Caco-2 (cell line): ENCODE measurements around the gene LRRC4C. TPM values are rescaled to one million over a fixed set of nuclear protein-coding genes. Genes with fewer than 3 reads are reported as not detected.

Experiments used
- BruUV-seq: library from RNA; stranded (reverse); fragments of 400-500 nt; replicated peaks from 2 replicates; lab custom pipeline; 2021; lab: Mats Ljungman, UMichigan
- CTCF ChIA-PET: fragments of 300-600 bp; sonication (Branson Sonifier 250); formaldehyde crosslinking; loops from one replicate; lab custom pipeline; 2022; ENCODE audit warnings: antibody characterized with exemption; lab: Charles Lee
- POLR2A ChIA-PET: fragments of 300-600 bp; sonication (Branson Sonifier 250); formaldehyde crosslinking; loops from one replicate; lab custom pipeline; 2022; ENCODE audit warnings: antibody characterized with exemption; lab: Charles Lee
- DNase-seq, 2 experiments: peaks; one replicate each; pipeline versions ENCODE4 v3.0.0 to v3.0.0-alpha.2; 2020 to 2022
- H3K27me3 ChIP-seq: replicated peaks from 2 replicates; pipeline ENCODE4 v1.6.0; 2011; ENCODE audit warnings: low read length; ENCODE audit not compliant: control insufficient read depth, insufficient read depth
- H3K36me3 ChIP-seq: 2 replicates; pipeline ENCODE4 v1.5.1; 2011; ENCODE audit warnings: low read length; ENCODE audit not compliant: control insufficient read depth, insufficient read depth
- H3K4me1 ChIP-seq: fragments of 250-450 bp; sonication (Bioruptor Pico); 2 replicates; pipeline ENCODE4 v1.5.1; 2020; ENCODE audit warnings: mild to moderate bottlenecking
- H3K4me3 ChIP-seq: 2 replicates; pipeline ENCODE4 v1.5.1; 2011; ENCODE audit warnings: low read depth, mild to moderate bottlenecking, control low read depth, low read length
- H3K9me3 ChIP-seq: fragments of 250-450 bp; sonication (Bioruptor Pico); 2 replicates; pipeline ENCODE4 v1.5.1; 2020; ENCODE audit warnings: mild to moderate bottlenecking, moderate library complexity
- H3K27ac Mint-ChIP-seq: one replicate; pipeline ENCODE4 v1.8.0; 2022; ENCODE audit warnings: mixed read lengths; ENCODE audit not compliant: unreplicated experiment
- H3K27me3 Mint-ChIP-seq: one replicate; pipeline ENCODE4 v1.8.0; 2022; ENCODE audit warnings: mixed read lengths; ENCODE audit not compliant: insufficient read depth, unreplicated experiment
- H3K36me3 Mint-ChIP-seq: one replicate; pipeline ENCODE4 v1.8.0; 2022; ENCODE audit warnings: mild to moderate bottlenecking, mixed read lengths; ENCODE audit not compliant: insufficient read depth, unreplicated experiment
- H3K4me1 Mint-ChIP-seq: one replicate; pipeline ENCODE4 v1.8.0; 2022; ENCODE audit warnings: low read depth, mixed read lengths; ENCODE audit not compliant: unreplicated experiment
- H3K4me3 Mint-ChIP-seq: one replicate; pipeline ENCODE4 v1.8.0; 2022; ENCODE audit warnings: mild to moderate bottlenecking, moderate library complexity, mixed read lengths; ENCODE audit not compliant: unreplicated experiment
- H3K9me3 Mint-ChIP-seq: one replicate; pipeline ENCODE4 v1.8.0; 2022; ENCODE audit warnings: mixed read lengths; ENCODE audit not compliant: unreplicated experiment
- CTCF ChIP-seq, 2 experiments: fragments of 200-600 bp in 1 of 2; IDR thresholded peaks; 1 replicate in 1 of 2; 2 replicates in 1 of 2; pipeline versions ENCODE4 v1.5.1 to v1.8.0; 2011 to 2022; ENCODE audit warnings: antibody characterized with exemption in 1 of 2, control low read depth in 1 of 2, inconsistent platforms in 1 of 2, low read depth in 1 of 2, low read length in 1 of 2, mild to moderate bottlenecking in 1 of 2, moderate library complexity in 1 of 2; ENCODE audit not compliant: insufficient read depth in 1 of 2, severe bottlenecking in 1 of 2, unreplicated experiment in 1 of 2
- intact Hi-C: fragments of 100-400 bp; cut with micrococcal nuclease; formaldehyde crosslinking; loops from one replicate; pipeline ENCODE4 v1.10.0; 2022; ENCODE audit not compliant: unreplicated experiment
- total RNA-seq: library from RNA; stranded (reverse); gene quantifications from 2 replicates; pipeline ENCODE4 v1.2.3, GENCODE V29; 2022

The LRRC4C gene
- total RNA-seq, 1 experiment from 2014 or later = not detected

- DNase-seq = no peak
- H3K4me3 Mint-ChIP-seq = no peak overlapping the region
- no peaks in the 10 kb centered on the region for H3K36me3 Mint-ChIP-seq
- TF ChIP-seq CTCF (IDR thresholded peaks at IDR 0.05; ENCODE audit: insufficient read depth in 1 of 2, low read depth in 1 of 2, low read length in 1 of 2, severe bottlenecking in 1 of 2, unreplicated experiment in 1 of 2) = no peak
- no peaks in the 10 kb centered on the region for H3K36me3 ChIP-seq
- H3K4me1 ChIP-seq = peaks cover 10% of the 10 kb centered on the region
- peaks cover 10% of the 10 kb centered on the region for H3K4me1 Mint-ChIP-seq
- CTCF ChIA-PET = no interaction called here
- no peaks in the 10 kb centered on the region for H3K27me3 Mint-ChIP-seq
- H3K9me3 Mint-ChIP-seq = peaks cover 9% of the 10 kb centered on the region
- BruUV-seq = no TSS peak
- no peaks in the 10 kb centered on the region for H3K9me3 ChIP-seq
- no peak overlapping the region for H3K27ac Mint-ChIP-seq
- POLR2A ChIA-PET = no interaction called here
- H3K4me3 ChIP-seq = no peak overlapping the region
- H3K27me3 ChIP-seq = no peaks in the 10 kb centered on the region
- intact Hi-C loops = no loop called here
Measured at GRCh38 chr11:41405812-41406211, 53.6 kb downstream of the LRRC4C start.

GRCh38 chr11:41404109-41404508, 55.3 kb downstream of the LRRC4C start:
- Histone ChIP-seq H3K9me3 (no peaks in the 10 kb centered on the region), H3K36me3 (no peaks in the 10 kb centered on the region), H3K27me3 (no peaks in the 10 kb centered on the region), H3K4me1 (peaks cover 11% of the 10 kb centered on the region), H3K4me3 (no peak overlapping the region)
- DNase-seq = no peak
- Mint-ChIP-seq H3K36me3 (no peaks in the 10 kb centered on the region), H3K4me1 (peaks cover 20% of the 10 kb centered on the region), H3K4me3 (no peak overlapping the region), H3K9me3 (peaks cover 20% of the 10 kb centered on the region), H3K27ac (no peak overlapping the region), H3K27me3 (no peaks in the 10 kb centered on the region)
- intact Hi-C loops = no loop called here
- POLR2A ChIA-PET = no interaction called here
- CTCF ChIA-PET = no interaction called here
- TF ChIP-seq CTCF (IDR thresholded peaks at IDR 0.05; ENCODE audit: insufficient read depth in 1 of 2, low read depth in 1 of 2, low read length in 1 of 2, severe bottlenecking in 1 of 2, unreplicated experiment in 1 of 2) = no peak
- no TSS peak for BruUV-seq

DNA sequence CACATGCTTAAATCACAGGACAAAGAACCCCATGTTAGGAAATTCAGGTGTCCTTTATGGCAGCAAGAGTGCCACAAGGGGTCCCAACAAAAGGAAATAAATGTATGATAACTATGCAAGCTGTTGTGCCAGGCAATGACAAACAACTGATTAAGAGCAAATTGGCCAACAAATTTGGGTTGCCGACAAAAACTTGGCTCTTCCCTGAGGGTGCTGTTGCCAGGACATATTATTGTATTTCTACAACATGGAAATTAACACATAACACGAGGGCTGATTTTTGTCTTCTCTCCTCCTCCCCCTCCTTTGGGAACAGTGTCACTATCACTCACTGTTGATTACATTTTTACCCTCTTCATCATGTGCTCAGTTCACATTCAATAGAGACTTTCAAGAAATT, 56.0 kb downstream of the LRRC4C start:
- no TSS peak for BruUV-seq
- CTCF ChIA-PET = no interaction called here
- POLR2A ChIA-PET = no interaction called here
- no peak overlapping the region for H3K27ac Mint-ChIP-seq
- no peak overlapping the region for H3K4me3 ChIP-seq
- TF ChIP-seq CTCF (IDR thresholded peaks at IDR 0.05; ENCODE audit: insufficient read depth in 1 of 2, low read depth in 1 of 2, low read length in 1 of 2, severe bottlenecking in 1 of 2, unreplicated experiment in 1 of 2) = no peak
- H3K4me1 Mint-ChIP-seq = peaks cover 23% of the 10 kb centered on the region
- intact Hi-C loops = no loop called here
- no peaks in the 10 kb centered on the region for H3K27me3 ChIP-seq
- no peak overlapping the region for H3K4me3 Mint-ChIP-seq
- DNase-seq = no peak
- peaks cover 20% of the 10 kb centered on the region for H3K9me3 Mint-ChIP-seq
- no peaks in the 10 kb centered on the region for H3K36me3 Mint-ChIP-seq
- H3K27me3 Mint-ChIP-seq = no peaks in the 10 kb centered on the region
- no peaks in the 10 kb centered on the region for H3K9me3 ChIP-seq
- no peaks in the 10 kb centered on the region for H3K36me3 ChIP-seq
- peaks cover 17% of the 10 kb centered on the region for H3K4me1 ChIP-seq
